DOHH2 (cell line): ENCODE data around the gene TRIM41.

Experiments
- EZH2phosphoT487 ChIP-seq: fragments of 200-600 bp; sonication (generic); IDR thresholded peaks from 2 replicates; pipeline ENCODE4 v1.6.1; 2017; ENCODE audit warnings: borderline replicate concordance, mild to moderate bottlenecking, antibody characterized with exemption, low read length, moderate library complexity, mixed read lengths
- TF ChIP-seq, protein P1 (sequence below): fragments of 200-600 bp; sonication (generic); IDR thresholded peaks from one replicate; pipeline ENCODE4 v1.5.1; 2014; ENCODE audit warnings: antibody characterized with exemption, mild to moderate bottlenecking, low read depth, low read length; ENCODE audit not compliant: poor library complexity, severe bottlenecking

DNA sequence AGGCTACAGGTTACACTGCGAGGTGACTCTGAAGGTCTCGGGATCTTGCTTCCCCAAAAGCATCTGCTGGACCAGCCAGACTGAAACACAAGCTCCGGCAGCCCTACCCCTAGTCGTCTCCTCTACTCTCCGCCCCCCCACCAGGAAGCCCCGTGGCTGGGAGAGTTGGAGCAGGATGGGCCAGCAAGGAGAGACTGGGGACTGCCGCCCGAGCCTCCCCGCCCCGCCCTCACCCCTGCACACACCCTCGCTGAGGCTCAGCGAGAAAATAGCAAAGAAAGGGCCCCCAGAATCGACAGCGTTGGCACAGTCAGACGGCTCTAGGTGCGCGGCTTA is 19.3 kb upstream of the TRIM41 start:
- TF ChIP-seq, protein P1, sequence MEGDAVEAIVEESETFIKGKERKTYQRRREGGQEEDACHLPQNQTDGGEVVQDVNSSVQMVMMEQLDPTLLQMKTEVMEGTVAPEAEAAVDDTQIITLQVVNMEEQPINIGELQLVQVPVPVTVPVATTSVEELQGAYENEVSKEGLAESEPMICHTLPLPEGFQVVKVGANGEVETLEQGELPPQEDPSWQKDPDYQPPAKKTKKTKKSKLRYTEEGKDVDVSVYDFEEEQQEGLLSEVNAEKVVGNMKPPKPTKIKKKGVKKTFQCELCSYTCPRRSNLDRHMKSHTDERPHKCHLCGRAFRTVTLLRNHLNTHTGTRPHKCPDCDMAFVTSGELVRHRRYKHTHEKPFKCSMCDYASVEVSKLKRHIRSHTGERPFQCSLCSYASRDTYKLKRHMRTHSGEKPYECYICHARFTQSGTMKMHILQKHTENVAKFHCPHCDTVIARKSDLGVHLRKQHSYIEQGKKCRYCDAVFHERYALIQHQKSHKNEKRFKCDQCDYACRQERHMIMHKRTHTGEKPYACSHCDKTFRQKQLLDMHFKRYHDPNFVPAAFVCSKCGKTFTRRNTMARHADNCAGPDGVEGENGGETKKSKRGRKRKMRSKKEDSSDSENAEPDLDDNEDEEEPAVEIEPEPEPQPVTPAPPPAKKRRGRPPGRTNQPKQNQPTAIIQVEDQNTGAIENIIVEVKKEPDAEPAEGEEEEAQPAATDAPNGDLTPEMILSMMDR, result no peak
- TF ChIP-seq EZH2phosphoT487, result no peak
